Measurements from ENCODE around the gene RAD52. TPM values are rescaled to one million over a fixed set of nuclear protein-coding genes. Genes with fewer than 3 reads are reported as not detected.

Gene RAD52
- total RNA-seq, 1 experiment from 2014 or later = 53.9 TPM

GRCh38 chr12:971991-972390, 22.5 kb upstream of the RAD52 start:
- H3K9me3 ChIP-seq = no peaks in the 10 kb centered on the region
- Mint-ChIP-seq H3K27ac (ENCODE audit: unreplicated experiment) (no peak overlapping the region), H3K4me3 (ENCODE audit: unreplicated experiment) (no peak overlapping the region), H3K36me3 (ENCODE audit: insufficient read depth, unreplicated experiment) (no peaks in the 10 kb centered on the region), H3K27me3 (ENCODE audit: insufficient read depth, unreplicated experiment) (no peaks in the 10 kb centered on the region), H3K4me1 (ENCODE audit: low read depth, unreplicated experiment) (no peaks in the 10 kb centered on the region), H3K9me3 (ENCODE audit: unreplicated experiment) (no peaks in the 10 kb centered on the region)
- no peaks in the 10 kb centered on the region for H3K4me1 ChIP-seq
- ChIA-PET POLR2A (no interaction called here), CTCF (no interaction called here)
- no peak for DNase-seq
- H3K4me3 ChIP-seq (ENCODE audit: low read depth, low read length) = no peak overlapping the region
- H3K27me3 ChIP-seq (replicated peaks; ENCODE audit: control insufficient read depth, insufficient read depth, low read length) = no peaks in the 10 kb centered on the region
- TF ChIP-seq, protein P1, sequence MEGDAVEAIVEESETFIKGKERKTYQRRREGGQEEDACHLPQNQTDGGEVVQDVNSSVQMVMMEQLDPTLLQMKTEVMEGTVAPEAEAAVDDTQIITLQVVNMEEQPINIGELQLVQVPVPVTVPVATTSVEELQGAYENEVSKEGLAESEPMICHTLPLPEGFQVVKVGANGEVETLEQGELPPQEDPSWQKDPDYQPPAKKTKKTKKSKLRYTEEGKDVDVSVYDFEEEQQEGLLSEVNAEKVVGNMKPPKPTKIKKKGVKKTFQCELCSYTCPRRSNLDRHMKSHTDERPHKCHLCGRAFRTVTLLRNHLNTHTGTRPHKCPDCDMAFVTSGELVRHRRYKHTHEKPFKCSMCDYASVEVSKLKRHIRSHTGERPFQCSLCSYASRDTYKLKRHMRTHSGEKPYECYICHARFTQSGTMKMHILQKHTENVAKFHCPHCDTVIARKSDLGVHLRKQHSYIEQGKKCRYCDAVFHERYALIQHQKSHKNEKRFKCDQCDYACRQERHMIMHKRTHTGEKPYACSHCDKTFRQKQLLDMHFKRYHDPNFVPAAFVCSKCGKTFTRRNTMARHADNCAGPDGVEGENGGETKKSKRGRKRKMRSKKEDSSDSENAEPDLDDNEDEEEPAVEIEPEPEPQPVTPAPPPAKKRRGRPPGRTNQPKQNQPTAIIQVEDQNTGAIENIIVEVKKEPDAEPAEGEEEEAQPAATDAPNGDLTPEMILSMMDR (IDR thresholded peaks at IDR 0.05; ENCODE audit: insufficient read depth in 1 of 2, low read depth in 1 of 2, low read length in 1 of 2, severe bottlenecking in 1 of 2, unreplicated experiment in 1 of 2) = no peak
- no TSS peak for BruUV-seq (replicated peaks)
- H3K36me3 ChIP-seq (ENCODE audit: control insufficient read depth, insufficient read depth, low read length) = no peaks in the 10 kb centered on the region
- intact Hi-C loops (cut with micrococcal nuclease; ENCODE audit: unreplicated experiment) = no loop called here

- Mint-ChIP-seq H3K4me3 (ENCODE audit: unreplicated experiment) (no peak overlapping the region), H3K4me1 (ENCODE audit: low read depth, unreplicated experiment) (no peaks in the 10 kb centered on the region), H3K36me3 (ENCODE audit: insufficient read depth, unreplicated experiment) (no peaks in the 10 kb centered on the region), H3K27me3 (ENCODE audit: insufficient read depth, unreplicated experiment) (no peaks in the 10 kb centered on the region), H3K27ac (ENCODE audit: unreplicated experiment) (no peak overlapping the region), H3K9me3 (ENCODE audit: unreplicated experiment) (no peaks in the 10 kb centered on the region)
- ChIA-PET CTCF (no interaction called here), POLR2A (interaction anchor here (0.6 kb wide), 1 partner anchor 220 kb away, joined by 6 read pairs; no protein-coding TSS in a partner anchor)
- no TSS peak for BruUV-seq (replicated peaks)
- DNase-seq = no peak
- H3K36me3 ChIP-seq (ENCODE audit: control insufficient read depth, insufficient read depth, low read length) = no peaks in the 10 kb centered on the region
- H3K4me3 ChIP-seq (ENCODE audit: low read depth, low read length) = no peak overlapping the region
- intact Hi-C loops (cut with micrococcal nuclease; ENCODE audit: unreplicated experiment) = loop anchor here (2.0 kb wide), 1 partner anchor 19 kb away; no protein-coding TSS in a partner anchor
- TF ChIP-seq, protein P1 (IDR thresholded peaks at IDR 0.05; ENCODE audit: insufficient read depth in 1 of 2, low read depth in 1 of 2, low read length in 1 of 2, severe bottlenecking in 1 of 2, unreplicated experiment in 1 of 2) = no peak
- no peaks in the 10 kb centered on the region for H3K9me3 ChIP-seq
- no peaks in the 10 kb centered on the region for H3K27me3 ChIP-seq (replicated peaks; ENCODE audit: control insufficient read depth, insufficient read depth, low read length)
- H3K4me1 ChIP-seq = no peaks in the 10 kb centered on the region
These were observed 20.3 kb upstream of the RAD52 start for GRCh38 chr12:969821-970220.

DNA sequence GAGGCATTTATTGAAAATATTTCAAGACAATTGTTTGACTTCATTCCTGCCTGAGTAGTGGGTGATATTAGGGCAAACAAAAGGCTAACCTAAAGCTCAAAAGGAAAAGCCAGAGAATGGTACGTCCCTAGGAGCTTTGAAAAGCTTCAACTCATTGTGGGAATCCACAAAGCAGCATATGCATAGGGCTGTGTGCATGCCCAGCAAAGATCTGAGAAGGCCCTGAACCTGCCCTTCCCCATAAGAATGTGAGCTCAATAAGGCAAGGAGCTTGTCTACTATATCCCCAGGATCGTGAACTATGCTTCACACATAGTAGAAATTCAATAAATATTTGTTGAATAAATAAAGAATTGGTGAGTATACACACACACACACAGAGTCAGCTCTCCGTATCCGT, 19.1 kb upstream of the RAD52 start:
- Histone ChIP-seq H3K4me1 (peaks cover 5% of the 10 kb centered on the region; the same call in 1 of the 2 replicates), H3K9me3 (no peaks in the 10 kb centered on the region), H3K4me3 (ENCODE audit: low read depth, low read length) (no peak overlapping the region), H3K27me3 (replicated peaks; ENCODE audit: control insufficient read depth, insufficient read depth, low read length) (no peaks in the 10 kb centered on the region), H3K36me3 (ENCODE audit: control insufficient read depth, insufficient read depth, low read length) (no peaks in the 10 kb centered on the region)
- DNase-seq = no peak
- TF ChIP-seq, protein P1 (IDR thresholded peaks at IDR 0.05; ENCODE audit: insufficient read depth in 1 of 2, low read depth in 1 of 2, low read length in 1 of 2, severe bottlenecking in 1 of 2, unreplicated experiment in 1 of 2) = no peak
- ChIA-PET CTCF (interaction anchor here (1.7 kb wide), 1 partner anchor 19 kb away, joined by 8 read pairs; the partner anchor contains the start of gene RAD52), POLR2A (interaction anchor here (0.6 to 1.0 kb wide), 2 partner anchors 22 to 23 kb away, joined by 3 to 6 read pairs; partner anchors contain the start of gene ERC1)
- H3K36me3 Mint-ChIP-seq (ENCODE audit: insufficient read depth, unreplicated experiment) = no peaks in the 10 kb centered on the region
- H3K27ac Mint-ChIP-seq (ENCODE audit: unreplicated experiment) = no peak overlapping the region
- BruUV-seq (replicated peaks) = no TSS peak
- no peaks in the 10 kb centered on the region for H3K27me3 Mint-ChIP-seq (ENCODE audit: insufficient read depth, unreplicated experiment)
- intact Hi-C loops (cut with micrococcal nuclease; ENCODE audit: unreplicated experiment) = loop anchor here (2.0 kb wide), 1 partner anchor 18 kb away; no protein-coding TSS in a partner anchor
- no peak overlapping the region for H3K4me3 Mint-ChIP-seq (ENCODE audit: unreplicated experiment)
- H3K9me3 Mint-ChIP-seq (ENCODE audit: unreplicated experiment) = no peaks in the 10 kb centered on the region
- H3K4me1 Mint-ChIP-seq (ENCODE audit: low read depth, unreplicated experiment) = peaks cover 6% of the 10 kb centered on the region
